GM10266 (cell line): ENCODE data around the gene ZMIZ1.

Experiments used
- DNase-seq: peaks from one replicate; pipeline ENCODE4 v3.0.0; 2012; ENCODE audit errors: extremely low spot score
- CTCF ChIP-seq: IDR thresholded peaks from 2 replicates; pipeline ENCODE4 v1.5.1; 2012; ENCODE audit warnings: mild to moderate bottlenecking, low read depth; ENCODE audit not compliant: control insufficient read depth, insufficient read depth; ENCODE audit errors: missing control alignments

ZMIZ1 gene

GRCh38 chr10:79296431-79296830, 227.7 kb downstream of the ZMIZ1 start:
- TF ChIP-seq CTCF, result no peak
- no peak for DNase-seq

GRCh38 chr10:79298403-79299244, 229.9 kb downstream of the ZMIZ1 start:
- DNase-seq, result no peak
- no peak for TF ChIP-seq CTCF

GRCh38 chr10:79299397-79300241, 230.9 kb downstream of the ZMIZ1 start:
- no peak for DNase-seq
- no peak for TF ChIP-seq CTCF

- no peak for DNase-seq
- no peak for TF ChIP-seq CTCF
These were observed 231.9 kb downstream of the ZMIZ1 start for GRCh38 chr10:79300711-79301110.

- no peak for TF ChIP-seq CTCF
- DNase-seq, result no peak
These were observed 233.2 kb downstream of the ZMIZ1 start for GRCh38 chr10:79301754-79302530.

GRCh38 chr10:79303631-79304478, 235.1 kb downstream of the ZMIZ1 start:
- no peak for DNase-seq
- TF ChIP-seq CTCF, result no peak
